Panc1 (cell line): ENCODE results near the gene LVRN.

Source experiments
- CTCF ChIP-seq: fragments of 450-650 bp; IDR thresholded peaks from 2 replicates; pipeline ENCODE4 v1.5.1; 2017; ENCODE audit warnings: mild to moderate bottlenecking
- TCF7L2 ChIP-seq: IDR thresholded peaks from 2 replicates; pipeline ENCODE4 v1.6.1; 2011; ENCODE audit warnings: mild to moderate bottlenecking, low read depth, low read length, inconsistent platforms

- no peak for TF ChIP-seq CTCF
- TF ChIP-seq TCF7L2: no peak
Measured at GRCh38 chr5:115962239-115962564, at the start of gene LVRN.
